IMR-90 (cell line): ENCODE results near the gene JAGN1. TPM values are rescaled to one million over a fixed set of nuclear protein-coding genes. Genes with fewer than 3 reads are reported as not detected.

ENCODE experiments used
- ATAC-seq: fragments of 200-7000 bp; cut with Tn5 transposase; 2 replicates; pipeline ENCODE4 v1.9.1; 2020; ENCODE audit warnings: low read depth, mild to moderate bottlenecking, moderate library complexity
- BruUV-seq: library from RNA; stranded (reverse); fragments of 400-500 nt; replicated peaks from 2 replicates; lab custom pipeline; 2021; lab: Mats Ljungman, UMichigan
- CTCF ChIA-PET: fragments of 300-600 bp; formaldehyde crosslinking; extraction: SDS; loops from one replicate; lab custom pipeline; 2021; ENCODE audit warnings: antibody characterized with exemption; lab: Yijun Ruan, JAX
- POLR2A ChIA-PET: fragments of 300-600 bp; sonication (Branson Sonifier 250); formaldehyde crosslinking; loops from one replicate; lab custom pipeline; 2022; ENCODE audit warnings: antibody characterized with exemption; ENCODE audit not compliant: unreplicated experiment; lab: Charles Lee
- DNase-seq: peaks from one replicate; pipeline ENCODE4 v3.0.0; 2013
- H2AFZ ChIP-seq: replicated peaks from 2 replicates; pipeline ENCODE3; 2013; ENCODE audit warnings: low read length, mild to moderate bottlenecking; ENCODE audit not compliant: poor library complexity
- H2AK5ac ChIP-seq: 2 replicates; pipeline ENCODE4 v1.6.1; 2013; ENCODE audit warnings: low read depth, low read length, inconsistent platforms
- H2AK9ac ChIP-seq: replicated peaks from 2 replicates; pipeline ENCODE3; 2013; ENCODE audit warnings: mild to moderate bottlenecking, low read depth, low read length, moderate library complexity; ENCODE audit not compliant: poor library complexity
- H2BK120ac ChIP-seq: 2 replicates; pipeline ENCODE4 v1.6.1; 2013; ENCODE audit warnings: low read depth, low read length, inconsistent platforms
- H2BK15ac ChIP-seq: 3 replicates; pipeline ENCODE4 v1.6.1; 2013; ENCODE audit warnings: low read depth, low read length, inconsistent platforms
- H2BK20ac ChIP-seq: 2 replicates; pipeline ENCODE4 v1.6.1; 2013; ENCODE audit warnings: low read depth, mild to moderate bottlenecking, inconsistent platforms, low read length, moderate library complexity
- H2BK5ac ChIP-seq: 2 replicates; pipeline ENCODE4 v1.6.1; 2013; ENCODE audit warnings: mild to moderate bottlenecking, low read depth, low read length, inconsistent platforms; ENCODE audit not compliant: poor library complexity, severe bottlenecking
- H3K14ac ChIP-seq: replicated peaks from 2 replicates; pipeline ENCODE4 v1.6.1; 2013; ENCODE audit warnings: low read depth, low read length, inconsistent platforms
- H3K18ac ChIP-seq: 2 replicates; pipeline ENCODE4 v1.6.1; 2013; ENCODE audit warnings: low read depth, low read length, control low read depth
- H3K23ac ChIP-seq: 2 replicates; pipeline ENCODE4 v1.6.1; 2013; ENCODE audit warnings: low read depth, low read length, inconsistent platforms
- H3K27ac ChIP-seq: 2 replicates; pipeline ENCODE4 v1.5.1; 2013; ENCODE audit warnings: mild to moderate bottlenecking, control low read depth, low read length; ENCODE audit not compliant: insufficient read depth
- H3K27me3 ChIP-seq: 2 replicates; pipeline ENCODE4 v1.6.1; 2013; ENCODE audit warnings: low read length; ENCODE audit not compliant: control insufficient read depth, insufficient read depth
- H3K36me3 ChIP-seq: 2 replicates; pipeline ENCODE4 v1.6.1; 2013; ENCODE audit warnings: low read length, mixed read lengths; ENCODE audit not compliant: control insufficient read depth, insufficient read depth
- H3K4ac ChIP-seq: 2 replicates; pipeline ENCODE4 v1.6.1; 2013; ENCODE audit warnings: low read depth, low read length, inconsistent platforms
- H3K4me1 ChIP-seq: 2 replicates; pipeline ENCODE4 v1.6.1; 2013; ENCODE audit warnings: low read length, mixed read lengths; ENCODE audit not compliant: control insufficient read depth, insufficient read depth
- H3K4me2 ChIP-seq: 2 replicates; pipeline ENCODE4 v1.6.1; 2013; ENCODE audit warnings: low read depth, mild to moderate bottlenecking, control low read depth, low read length, moderate library complexity
- H3K4me3 ChIP-seq: 2 replicates; pipeline ENCODE4 v1.5.1; 2013; ENCODE audit warnings: low read depth, mild to moderate bottlenecking, control low read depth, low read length, moderate library complexity; ENCODE audit not compliant: insufficient read depth
- H3K56ac ChIP-seq: 2 replicates; pipeline ENCODE4 v1.6.1; 2013; ENCODE audit warnings: low read length, inconsistent platforms; ENCODE audit not compliant: insufficient read depth; ENCODE audit errors: extremely low read depth
- H3K79me1 ChIP-seq, 2 experiments: 2 replicates each; pipeline ENCODE4 v1.6.1; 2013; ENCODE audit warnings: low read length in 2 of 2, inconsistent platforms in 1 of 2, low read depth in 1 of 2
- H3K9ac ChIP-seq: 2 replicates; pipeline ENCODE4 v1.6.1; 2013; ENCODE audit warnings: low read depth, low read length, control low read depth
- H3K9me1 ChIP-seq: 2 replicates; pipeline ENCODE4 v1.6.1; 2013; ENCODE audit warnings: low read length, inconsistent platforms; ENCODE audit not compliant: insufficient read depth
- H3K9me3 ChIP-seq: 2 replicates; pipeline ENCODE4 v1.6.1; 2013; ENCODE audit warnings: low read length; ENCODE audit not compliant: control insufficient read depth, insufficient read depth
- H4K20me1 ChIP-seq: 2 replicates; pipeline ENCODE4 v1.6.1; 2013; ENCODE audit warnings: low read length, inconsistent platforms; ENCODE audit not compliant: insufficient read depth
- H4K5ac ChIP-seq: 2 replicates; pipeline ENCODE4 v1.6.1; 2013; ENCODE audit warnings: mild to moderate bottlenecking, low read depth, low read length, control low read depth
- H4K8ac ChIP-seq, 2 experiments: 2 replicates each; pipeline ENCODE4 v1.6.1; 2013; ENCODE audit warnings: low read depth in 2 of 2, low read length in 2 of 2, control low read depth in 1 of 2, inconsistent platforms in 1 of 2
- H4K91ac ChIP-seq: 2 replicates; pipeline ENCODE4 v1.6.1; 2013; ENCODE audit warnings: low read depth, low read length, inconsistent platforms; ENCODE audit not compliant: insufficient read depth
- FOS ChIP-seq: fragments of 150-350 bp; IDR thresholded peaks from 2 replicates; pipeline ENCODE4 v1.6.1; 2016; ENCODE audit warnings: low read depth, low read length
- MAZ ChIP-seq: IDR thresholded peaks from 2 replicates; pipeline ENCODE4 v1.6.1; 2012; ENCODE audit warnings: low read depth, mild to moderate bottlenecking, low read length, improper control_type of control experiment, moderate library complexity, borderline replicate concordance
- POLR2A ChIP-seq: IDR thresholded peaks from 2 replicates; pipeline ENCODE4 v1.6.1; 2012; ENCODE audit warnings: mild to moderate bottlenecking, low read depth, low read length
- RCOR1 ChIP-seq: IDR thresholded peaks from 2 replicates; pipeline ENCODE4 v1.6.1; 2012; ENCODE audit warnings: mild to moderate bottlenecking, low read length, improper control_type of control experiment; ENCODE audit not compliant: insufficient replicate concordance
- RFX5 ChIP-seq: IDR thresholded peaks from 2 replicates; pipeline ENCODE4 v1.8.0; 2012; ENCODE audit warnings: low read depth, mild to moderate bottlenecking, low read length, moderate library complexity
- SMC3 ChIP-seq: fragments of 150-350 bp; IDR thresholded peaks from 2 replicates; pipeline ENCODE4 v1.6.1; 2016; ENCODE audit warnings: low read depth, mild to moderate bottlenecking, antibody characterized with exemption, low read length, moderate library complexity
- dilution Hi-C: fragments of 300-500 bp; cut with HindIII; formaldehyde crosslinking; loops from one replicate; pipeline ENCODE4 v1.14.3; 2018; ENCODE audit warnings: low sequenced_read_pairs; ENCODE audit not compliant: unreplicated experiment
- in situ Hi-C: fragments of 300-500 bp; cut with MboI; formaldehyde crosslinking; loops from 3 replicates; pipeline ENCODE4 v1.14.3; 2019; ENCODE audit warnings: low sequenced_read_pairs, inconsistent platforms, mixed read lengths
- intact Hi-C: fragments of 100-400 bp; cut with micrococcal nuclease; formaldehyde crosslinking; loops from 2 replicates; pipeline ENCODE4 v1.10.0; 2022
- polyA plus RNA-seq, 3 experiments: library from polyadenylated mRNA; depleted of rRNA; stranded (reverse); fragments of >200 nt; gene quantifications; 2 replicates each; pipeline ENCODE4 v1.2.3, GENCODE V29; 2012; ENCODE audit warnings: low replicate concordance in 1 of 3
- total RNA-seq: library from RNA; depleted of rRNA; stranded (reverse); fragments of >200 nt; gene quantifications from 2 replicates; pipeline ENCODE4 v1.2.3, GENCODE V29; 2012
- TF ChIP-seq, protein P1 (sequence below): conservative IDR thresholded peaks from 2 replicates; pipeline ENCODE4 v1.5.1; 2012; ENCODE audit warnings: mild to moderate bottlenecking, low read depth, low read length, improper control_type of control experiment
- TF ChIP-seq, protein P2 (sequence below): fragments of 150-350 bp; IDR thresholded peaks from 2 replicates; pipeline ENCODE4 v1.6.1; 2016; ENCODE audit warnings: low read depth, mild to moderate bottlenecking, low read length, moderate library complexity, borderline replicate concordance

The JAGN1 gene
- total and polyA plus RNA-seq, 2 of the 4 experiments (the other 2 are of a cell fraction): 32.7 to 39.3 TPM

DNA sequence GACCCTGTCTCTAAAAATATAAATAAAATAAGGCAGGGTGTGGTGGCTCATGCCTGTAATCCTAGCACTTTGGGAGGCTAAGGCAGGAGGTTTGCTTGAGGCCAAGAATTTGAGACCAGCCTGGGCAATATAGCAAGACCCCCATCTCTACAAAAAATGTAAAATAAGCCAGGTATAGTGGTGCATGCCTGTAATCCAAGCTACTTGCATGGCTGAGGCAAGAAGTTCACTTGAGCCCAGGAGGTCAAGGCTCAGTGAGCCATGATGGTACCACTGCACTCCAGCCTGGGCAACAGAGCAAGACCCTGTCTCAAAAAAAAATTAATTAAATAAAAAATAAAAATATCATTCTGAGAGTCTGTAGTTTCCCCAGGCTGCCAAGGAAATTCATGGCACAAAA lies 4.1 kb upstream of the JAGN1 start:
- no peaks in the 10 kb centered on the region for H3K36me3 ChIP-seq
- H3K4ac ChIP-seq: no peak overlapping the region
- BruUV-seq: no TSS peak
- DNase-seq (no peak), ATAC-seq (no peak)
- no peak overlapping the region for H3K27ac ChIP-seq
- no peak overlapping the region for H2AK5ac ChIP-seq
- H3K9ac ChIP-seq: no peak overlapping the region
- H3K79me1 ChIP-seq: peaks cover 0 to 8% of the 10 kb centered on the region in 2 experiments; a peak in 2 of 4 replicates
- no peak overlapping the region for H3K23ac ChIP-seq
- no peak overlapping the region for H3K56ac ChIP-seq
- no peak overlapping the region for H3K14ac ChIP-seq
- H3K4me2 ChIP-seq: no peak overlapping the region
- intact Hi-C loops: no loop called here
- no peak overlapping the region for H2BK15ac ChIP-seq
- H2BK120ac ChIP-seq: no peak overlapping the region
- H3K4me1 ChIP-seq: peaks cover 6% of the 10 kb centered on the region
- no peak overlapping the region for H4K8ac ChIP-seq
- H4K5ac ChIP-seq: no peak overlapping the region
- CTCF ChIA-PET: no interaction called here
- no peak overlapping the region for H3K18ac ChIP-seq
- H2BK5ac ChIP-seq: no peak overlapping the region
- no peak for TF ChIP-seq RFX5
- TF ChIP-seq, protein P1, sequence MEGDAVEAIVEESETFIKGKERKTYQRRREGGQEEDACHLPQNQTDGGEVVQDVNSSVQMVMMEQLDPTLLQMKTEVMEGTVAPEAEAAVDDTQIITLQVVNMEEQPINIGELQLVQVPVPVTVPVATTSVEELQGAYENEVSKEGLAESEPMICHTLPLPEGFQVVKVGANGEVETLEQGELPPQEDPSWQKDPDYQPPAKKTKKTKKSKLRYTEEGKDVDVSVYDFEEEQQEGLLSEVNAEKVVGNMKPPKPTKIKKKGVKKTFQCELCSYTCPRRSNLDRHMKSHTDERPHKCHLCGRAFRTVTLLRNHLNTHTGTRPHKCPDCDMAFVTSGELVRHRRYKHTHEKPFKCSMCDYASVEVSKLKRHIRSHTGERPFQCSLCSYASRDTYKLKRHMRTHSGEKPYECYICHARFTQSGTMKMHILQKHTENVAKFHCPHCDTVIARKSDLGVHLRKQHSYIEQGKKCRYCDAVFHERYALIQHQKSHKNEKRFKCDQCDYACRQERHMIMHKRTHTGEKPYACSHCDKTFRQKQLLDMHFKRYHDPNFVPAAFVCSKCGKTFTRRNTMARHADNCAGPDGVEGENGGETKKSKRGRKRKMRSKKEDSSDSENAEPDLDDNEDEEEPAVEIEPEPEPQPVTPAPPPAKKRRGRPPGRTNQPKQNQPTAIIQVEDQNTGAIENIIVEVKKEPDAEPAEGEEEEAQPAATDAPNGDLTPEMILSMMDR: no peak
- no peak for TF ChIP-seq MAZ
- no peak for TF ChIP-seq POLR2A
- no peak for TF ChIP-seq RCOR1
- TF ChIP-seq FOS: no peak
- TF ChIP-seq, protein P2, sequence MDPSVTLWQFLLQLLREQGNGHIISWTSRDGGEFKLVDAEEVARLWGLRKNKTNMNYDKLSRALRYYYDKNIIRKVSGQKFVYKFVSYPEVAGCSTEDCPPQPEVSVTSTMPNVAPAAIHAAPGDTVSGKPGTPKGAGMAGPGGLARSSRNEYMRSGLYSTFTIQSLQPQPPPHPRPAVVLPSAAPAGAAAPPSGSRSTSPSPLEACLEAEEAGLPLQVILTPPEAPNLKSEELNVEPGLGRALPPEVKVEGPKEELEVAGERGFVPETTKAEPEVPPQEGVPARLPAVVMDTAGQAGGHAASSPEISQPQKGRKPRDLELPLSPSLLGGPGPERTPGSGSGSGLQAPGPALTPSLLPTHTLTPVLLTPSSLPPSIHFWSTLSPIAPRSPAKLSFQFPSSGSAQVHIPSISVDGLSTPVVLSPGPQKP: no peak
- TF ChIP-seq SMC3: no peak
- H3K27me3 ChIP-seq: no peaks in the 10 kb centered on the region
- H3K4me3 ChIP-seq: no peak overlapping the region
- no peak overlapping the region for H2AFZ ChIP-seq
- no peak overlapping the region for H2AK9ac ChIP-seq
- H4K91ac ChIP-seq: no peak overlapping the region; the same call in 1 of the 2 replicates
- dilution Hi-C loops: no loop called here
- no peak overlapping the region for H2BK20ac ChIP-seq
- no peaks in the 10 kb centered on the region for H3K9me1 ChIP-seq
- H4K20me1 ChIP-seq: no peaks in the 10 kb centered on the region
- in situ Hi-C loops: no loop called here
- POLR2A ChIA-PET: no interaction called here
- H3K9me3 ChIP-seq: no peaks in the 10 kb centered on the region
